PC-3 (cell line): ENCODE data around the gene DCBLD1. TPM values are rescaled to one million over a fixed set of nuclear protein-coding genes. Genes with fewer than 3 reads are reported as not detected.

ENCODE experiments used
- ATAC-seq: fragments of 200-7000 bp; cut with Tn5 transposase; 2 replicates; pipeline ENCODE4 v1.9.1; 2020; ENCODE audit warnings: mild to moderate bottlenecking, moderate library complexity
- BruUV-seq: library from RNA; stranded (reverse); fragments of 400-500 nt; replicated peaks from 2 replicates; lab custom pipeline; 2021; lab: Mats Ljungman, UMichigan
- CTCF ChIA-PET: fragments of 300-600 bp; sonication (Branson Sonifier 250); formaldehyde crosslinking; loops from one replicate; lab custom pipeline; 2022; ENCODE audit warnings: antibody characterized with exemption; lab: Charles Lee
- POLR2A ChIA-PET: fragments of 300-600 bp; sonication (Branson Sonifier 250); formaldehyde crosslinking; loops from one replicate; lab custom pipeline; 2022; ENCODE audit warnings: antibody characterized with exemption; ENCODE audit not compliant: unreplicated experiment; lab: Charles Lee
- DNase-seq: peaks from one replicate; pipeline ENCODE4 v3.0.0-alpha.2; 2015
- H2AFZ ChIP-seq: fragments of 300-600 bp; sonication (generic); 2 replicates; pipeline ENCODE4 v1.6.0; 2016; ENCODE audit warnings: antibody characterized with exemption, low read length
- H3F3A ChIP-seq: fragments of 300-600 bp; sonication (generic); one replicate; pipeline ENCODE4 v1.6.0; 2017; ENCODE audit warnings: antibody characterized with exemption, low read length, control low read depth, mild to moderate bottlenecking; ENCODE audit not compliant: unreplicated experiment
- H3K27ac ChIP-seq: fragments of 300-600 bp; sonication (generic); 2 replicates; pipeline ENCODE4 v1.5.1; 2016; ENCODE audit warnings: mild to moderate bottlenecking, low read length
- H3K27me3 ChIP-seq: fragments of 300-600 bp; sonication (generic); 2 replicates; pipeline ENCODE4 v1.6.1; 2016; ENCODE audit warnings: low read length, mixed read lengths
- H3K36me3 ChIP-seq: fragments of 300-600 bp; sonication (generic); 2 replicates; pipeline ENCODE4 v1.6.1; 2016; ENCODE audit warnings: low read depth, mixed run types, low read length, mixed read lengths
- H3K4me1 ChIP-seq: fragments of 300-600 bp; sonication (generic); 2 replicates; pipeline ENCODE4 v1.5.1; 2016; ENCODE audit warnings: low read length; ENCODE audit not compliant: insufficient read depth
- H3K4me2 ChIP-seq: fragments of 300-600 bp; sonication (generic); 2 replicates; pipeline ENCODE4 v1.6.0; 2016; ENCODE audit warnings: low read length
- H3K4me3 ChIP-seq: fragments of 300-600 bp; sonication (generic); 2 replicates; pipeline ENCODE4 v1.5.1; 2016; ENCODE audit warnings: mild to moderate bottlenecking, low read length, mixed read lengths
- H3K79me2 ChIP-seq: fragments of 300-600 bp; sonication (generic); 2 replicates; pipeline ENCODE4 v1.6.1; 2017; ENCODE audit warnings: low read length, mixed read lengths
- H3K9ac ChIP-seq: fragments of 300-600 bp; sonication (generic); 2 replicates; pipeline ENCODE4 v1.6.0; 2016; ENCODE audit warnings: mild to moderate bottlenecking, low read length
- H3K9me2 ChIP-seq: fragments of 300-600 bp; sonication (generic); replicated peaks from 2 replicates; pipeline ENCODE4 v1.6.1; 2016; ENCODE audit warnings: mixed run types, low read length, mixed read lengths
- H3K9me3 ChIP-seq: fragments of 300-600 bp; sonication (generic); 2 replicates; pipeline ENCODE4 v1.6.1; 2016; ENCODE audit warnings: low read length, mixed read lengths
- H4K20me1 ChIP-seq: fragments of 300-600 bp; sonication (generic); 2 replicates; pipeline ENCODE4 v1.6.1; 2016; ENCODE audit warnings: low read length, mixed read lengths
- EZH2 ChIP-seq: fragments of 300-600 bp; sonication (generic); IDR thresholded peaks from one replicate; pipeline ENCODE4 v1.6.1; 2017; ENCODE audit warnings: antibody characterized with exemption, mild to moderate bottlenecking, low read length; ENCODE audit not compliant: unreplicated experiment
- EZH2phosphoT487 ChIP-seq: fragments of 300-600 bp; sonication (generic); IDR thresholded peaks from 2 replicates; pipeline ENCODE4 v1.6.1; 2018; ENCODE audit warnings: mild to moderate bottlenecking, antibody characterized with exemption, low read length, borderline replicate concordance
- intact Hi-C: fragments of 100-400 bp; cut with micrococcal nuclease; formaldehyde crosslinking; loops from 2 replicates; pipeline ENCODE4 v1.9.0; 2023
- total RNA-seq: library from RNA; depleted of rRNA; stranded (reverse); fragments of >200 nt; gene quantifications from 2 replicates; pipeline ENCODE4 v1.2.3, GENCODE V29; 2014
- TF ChIP-seq, protein P1 (sequence below): fragments of 300-600 bp; sonication (generic); conservative IDR thresholded peaks from 2 replicates; pipeline ENCODE4 v1.5.1; 2017; ENCODE audit warnings: antibody characterized with exemption, low read depth, mild to moderate bottlenecking, low read length

DCBLD1 gene
- total RNA-seq, 1 experiment from 2014 or later: 35.9 TPM

DNA sequence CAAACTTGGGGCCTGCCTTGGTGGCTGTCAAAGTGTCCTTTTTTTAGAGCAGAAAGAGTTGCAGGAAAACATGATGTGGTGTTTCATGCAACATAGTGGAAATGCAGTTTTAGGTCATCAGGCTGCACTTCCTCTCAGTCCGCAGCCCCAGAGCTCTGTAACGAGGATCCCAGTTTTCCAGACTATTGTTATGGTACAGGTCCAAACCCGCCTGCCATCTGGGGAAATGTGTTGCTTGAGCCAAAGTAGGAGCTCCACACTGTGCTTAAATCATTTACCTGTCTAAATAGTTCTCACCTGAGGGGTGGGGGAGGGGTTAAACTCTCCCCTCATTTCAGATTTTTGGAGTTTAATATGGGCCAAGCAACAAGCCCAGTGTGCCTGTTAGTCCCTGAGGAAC, 60.0 kb downstream of the DCBLD1 start:
- peaks cover 32% of the 10 kb centered on the region for H3K4me1 ChIP-seq
- H3K27me3 ChIP-seq: no peaks in the 10 kb centered on the region
- POLR2A ChIA-PET: no interaction called here
- H3K4me3 ChIP-seq: no peak overlapping the region
- H3K27ac ChIP-seq: no peak overlapping the region
- H2AFZ ChIP-seq: no peak overlapping the region
- H3K4me2 ChIP-seq: no peak overlapping the region
- H3K9me3 ChIP-seq: no peaks in the 10 kb centered on the region
- H3F3A ChIP-seq: peaks cover 4% of the 10 kb centered on the region
- H3K9me2 ChIP-seq: no peaks in the 10 kb centered on the region
- H4K20me1 ChIP-seq: no peaks in the 10 kb centered on the region
- peaks cover 21% of the 10 kb centered on the region for H3K36me3 ChIP-seq
- CTCF ChIA-PET: no interaction called here
- H3K9ac ChIP-seq: no peak overlapping the region
- no peaks in the 10 kb centered on the region for H3K79me2 ChIP-seq
- intact Hi-C loops: no loop called here
- no peak for DNase-seq
- TF ChIP-seq EZH2 (no peak), EZH2phosphoT487 (no peak)
- TF ChIP-seq, protein P1, sequence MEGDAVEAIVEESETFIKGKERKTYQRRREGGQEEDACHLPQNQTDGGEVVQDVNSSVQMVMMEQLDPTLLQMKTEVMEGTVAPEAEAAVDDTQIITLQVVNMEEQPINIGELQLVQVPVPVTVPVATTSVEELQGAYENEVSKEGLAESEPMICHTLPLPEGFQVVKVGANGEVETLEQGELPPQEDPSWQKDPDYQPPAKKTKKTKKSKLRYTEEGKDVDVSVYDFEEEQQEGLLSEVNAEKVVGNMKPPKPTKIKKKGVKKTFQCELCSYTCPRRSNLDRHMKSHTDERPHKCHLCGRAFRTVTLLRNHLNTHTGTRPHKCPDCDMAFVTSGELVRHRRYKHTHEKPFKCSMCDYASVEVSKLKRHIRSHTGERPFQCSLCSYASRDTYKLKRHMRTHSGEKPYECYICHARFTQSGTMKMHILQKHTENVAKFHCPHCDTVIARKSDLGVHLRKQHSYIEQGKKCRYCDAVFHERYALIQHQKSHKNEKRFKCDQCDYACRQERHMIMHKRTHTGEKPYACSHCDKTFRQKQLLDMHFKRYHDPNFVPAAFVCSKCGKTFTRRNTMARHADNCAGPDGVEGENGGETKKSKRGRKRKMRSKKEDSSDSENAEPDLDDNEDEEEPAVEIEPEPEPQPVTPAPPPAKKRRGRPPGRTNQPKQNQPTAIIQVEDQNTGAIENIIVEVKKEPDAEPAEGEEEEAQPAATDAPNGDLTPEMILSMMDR: no peak
- no TSS peak for BruUV-seq
- ATAC-seq: no peak

DNA sequence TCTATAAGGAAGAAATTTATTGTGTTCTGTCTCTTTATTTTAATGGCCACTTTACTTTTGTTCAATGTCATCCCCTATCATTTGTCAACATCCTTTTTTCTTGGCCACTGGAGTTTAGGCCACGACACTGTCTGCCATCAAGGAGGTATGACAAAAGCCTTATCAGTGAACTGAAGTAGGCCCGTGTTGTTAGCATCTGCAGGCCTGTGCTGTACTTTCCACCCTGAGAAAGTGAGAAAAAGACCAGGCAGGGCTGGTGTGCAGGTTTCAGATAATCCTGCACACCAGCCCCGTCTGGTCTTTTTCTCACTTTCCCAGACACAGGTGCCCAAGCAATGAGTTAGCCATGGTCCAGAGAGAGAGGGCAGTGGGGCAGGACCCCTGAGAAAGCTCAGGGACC, 62.2 kb downstream of the DCBLD1 start:
- Histone ChIP-seq H3K4me3 (no peak overlapping the region), H3K9me3 (no peaks in the 10 kb centered on the region), H3K79me2 (no peaks in the 10 kb centered on the region), H2AFZ (no peak overlapping the region), H3K9me2 (no peaks in the 10 kb centered on the region), H3F3A (peaks cover 4% of the 10 kb centered on the region), H3K27ac (peak overlapping the region; percentile 26), H3K27me3 (no peaks in the 10 kb centered on the region), H4K20me1 (no peaks in the 10 kb centered on the region), H3K9ac (no peak overlapping the region), H3K4me1 (peaks cover 46% of the 10 kb centered on the region), H3K36me3 (peaks cover 12% of the 10 kb centered on the region), H3K4me2 (0 out of 2 replicates have a peak overlapping the region, but pooled peaks have one; percentile 9)
- intact Hi-C loops: loop anchor here (5.0 kb wide), 1 partner anchor 157 kb away; no protein-coding TSS in a partner anchor
- BruUV-seq: no TSS peak
- ATAC-seq (no peak), DNase-seq (no peak)
- CTCF ChIA-PET: no interaction called here
- POLR2A ChIA-PET: no interaction called here
- TF ChIP-seq EZH2phosphoT487 (no peak), EZH2 (no peak)
- TF ChIP-seq, protein P1: no peak

DNA sequence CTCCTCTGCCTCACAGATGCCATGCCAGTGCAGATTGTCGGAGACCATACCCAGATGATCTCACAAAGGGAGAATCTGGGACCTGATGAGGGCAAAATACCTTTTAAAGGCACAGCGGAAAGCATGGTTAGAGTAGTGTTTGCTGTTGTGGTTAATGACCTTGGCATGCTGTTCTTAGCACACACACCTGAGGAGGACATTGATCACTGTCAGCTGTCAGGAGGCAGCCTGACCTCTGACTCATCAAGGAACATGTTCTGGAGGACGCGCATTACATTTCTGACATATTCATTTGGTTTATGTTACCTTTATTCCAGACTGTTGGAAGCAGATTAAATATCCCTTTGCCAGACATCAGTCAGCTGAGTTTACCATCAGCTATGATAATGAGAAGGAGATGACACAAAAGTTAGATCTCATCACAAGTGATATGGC, 62.7 kb downstream of the DCBLD1 start:
- Histone ChIP-seq H3F3A (peaks cover 4% of the 10 kb centered on the region), H3K36me3 (peaks cover 9% of the 10 kb centered on the region), H3K9ac (no peak overlapping the region), H3K4me2 (peak overlapping the region; percentile 9; the same call in 1 of the 2 replicates), H3K4me1 (peaks cover 48% of the 10 kb centered on the region), H3K4me3 (no peak overlapping the region), H3K27me3 (no peaks in the 10 kb centered on the region), H3K27ac (peak overlapping the region; percentile 26; the same call in 1 of the 2 replicates), H3K79me2 (no peaks in the 10 kb centered on the region), H2AFZ (no peak overlapping the region), H3K9me3 (no peaks in the 10 kb centered on the region), H3K9me2 (no peaks in the 10 kb centered on the region), H4K20me1 (no peaks in the 10 kb centered on the region)
- BruUV-seq: no TSS peak
- peak; percentile 82 for ATAC-seq
- TF ChIP-seq EZH2 (no peak), EZH2phosphoT487 (no peak)
- TF ChIP-seq, protein P1: no peak
- CTCF ChIA-PET: no interaction called here
- POLR2A ChIA-PET: no interaction called here
- peak; percentile 85 for DNase-seq
- intact Hi-C loops: loop anchor here (5.0 kb wide), 1 partner anchor 158 kb away; no protein-coding TSS in a partner anchor
